H1 (cell line): ENCODE results near the gene VPS37C. TPM values are rescaled to one million over a fixed set of nuclear protein-coding genes. Genes with fewer than 3 reads are reported as not detected.

Experiments
- CEBPB ChIP-seq: IDR thresholded peaks from 2 replicates; pipeline ENCODE4 v1.6.1; 2012; ENCODE audit warnings: low read depth, low read length
- CHD2 ChIP-seq: IDR thresholded peaks from 2 replicates; pipeline ENCODE4 v1.6.1; 2012; ENCODE audit warnings: low read length, improper control_type of control experiment
- CHD7 ChIP-seq: fragments of 300-600 bp; sonication (generic); IDR thresholded peaks from 2 replicates; pipeline ENCODE4 v1.7.1; 2012; ENCODE audit warnings: low read length, moderate library complexity, mild to moderate bottlenecking, inconsistent platforms; ENCODE audit not compliant: insufficient replicate concordance
- EP300 ChIP-seq, 2 experiments: IDR thresholded peaks; 1 replicate in 1 of 2; 2 replicates in 1 of 2; pipeline ENCODE4 v1.6.1; 2011 to 2012; ENCODE audit warnings: low read depth in 2 of 2, low read length in 2 of 2, mild to moderate bottlenecking in 2 of 2, borderline replicate concordance in 1 of 2, inconsistent platforms in 1 of 2, moderate library complexity in 1 of 2
- FOSL1 ChIP-seq: IDR thresholded peaks from 2 replicates; pipeline ENCODE4 v1.6.1; 2011; ENCODE audit warnings: mild to moderate bottlenecking, low read depth, low read length, moderate library complexity; ENCODE audit not compliant: insufficient read depth
- SP1 ChIP-seq: IDR thresholded peaks from 2 replicates; pipeline ENCODE4 v1.6.1; 2011; ENCODE audit warnings: low read depth, low read length
- polyA plus RNA-seq, 7 experiments: library from polyadenylated mRNA; depleted of rRNA in 3 of 7; stranded (reverse) in 5 of 7; unstranded in 2 of 7; fragments of >200 nt in 5 of 7; fragments of 200-250 nt in 2 of 7; gene quantifications; 1 replicate in 5 of 7; 2 replicates in 1 of 7; 4 replicates in 1 of 7; pipeline versions ENCODE4 v1.2.1 to v1.2.3, GENCODE V29; 2011 to 2013; ENCODE audit warnings: missing spikeins in 2 of 7, mixed read lengths in 2 of 7
- total RNA-seq: library from RNA; stranded (reverse); fragmentation: NEBNext Ultra II Directional; extraction: Animal tissue kit (Norgen Biotek cat#: 25700); gene quantifications from 2 replicates; pipeline ENCODE4 v1.2.1, GENCODE V29; 2021

The VPS37C gene
- total and polyA plus RNA-seq, 2 of the 8 experiments (the other 6 are each of a cell fraction or from before 2014, with no cell fraction given): 12.9 to 21.0 TPM

- no peak for TF ChIP-seq CHD7
- TF ChIP-seq CEBPB: no peak
- no peak for TF ChIP-seq FOSL1
- no peak for TF ChIP-seq EP300 (IDR thresholded peaks at IDR 0.05; ENCODE audit: borderline replicate concordance in 1 of 2, low read depth in 2 of 2, low read length in 2 of 2)
- TF ChIP-seq SP1: no peak
- no peak for TF ChIP-seq CHD2
These were observed 14.0 kb downstream of the VPS37C start (continued) for GRCh38 chr11:61147271-61147670.
